Loucy (cell line): Measurements from ENCODE around the gene TMEM238.

ENCODE experiments used
- EZH2phosphoT487 ChIP-seq: fragments of 200-600 bp; IDR thresholded peaks from 2 replicates; pipeline ENCODE4 v1.6.1; 2018; ENCODE audit warnings: antibody characterized with exemption, mild to moderate bottlenecking, moderate library complexity, borderline replicate concordance
- TF ChIP-seq, protein P1 (sequence below): fragments of 200-600 bp; sonication (generic); conservative IDR thresholded peaks from 2 replicates; pipeline ENCODE4 v1.5.1; 2014; ENCODE audit warnings: mild to moderate bottlenecking, antibody characterized with exemption, low read length

DNA sequence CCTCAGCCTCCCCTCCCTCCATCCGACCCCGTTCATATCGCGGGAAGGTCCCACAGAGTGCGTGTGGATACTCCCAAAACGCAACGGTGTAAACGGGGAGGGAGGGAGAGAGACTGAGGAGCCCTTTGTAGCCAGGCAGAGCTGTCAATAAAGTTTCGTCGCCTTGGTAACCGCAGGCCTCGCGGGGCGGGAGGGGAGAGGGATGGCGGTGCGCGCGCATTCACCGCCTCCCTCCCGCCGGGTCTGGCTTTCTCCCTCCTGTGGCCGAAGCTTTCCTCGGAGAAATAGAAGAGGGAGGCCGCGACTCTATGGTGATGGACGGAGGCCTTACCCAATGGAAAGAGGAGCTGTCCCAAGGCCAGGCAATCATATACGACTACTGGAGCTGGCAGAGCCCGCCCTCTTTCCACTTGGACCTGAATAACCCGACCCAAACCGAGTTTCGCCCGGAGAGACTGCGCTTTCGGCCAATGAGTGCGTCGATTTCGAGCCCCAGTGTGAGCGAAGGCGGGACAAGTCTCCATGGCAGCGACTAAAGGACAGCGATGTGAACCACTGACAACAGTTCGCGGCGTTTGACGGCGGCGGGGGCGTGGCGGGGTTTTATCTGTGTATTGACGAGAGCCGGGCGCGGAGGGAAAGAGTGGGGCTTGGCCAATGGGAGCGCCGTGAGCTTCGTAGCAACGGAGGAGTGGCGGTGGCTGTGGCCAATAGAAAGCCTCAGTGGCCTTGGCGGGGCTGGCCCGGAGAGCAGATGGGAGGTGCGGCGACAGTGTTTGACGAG, 44.8 kb downstream of the TMEM238 start, which contains the start of gene KMT5C:
- TF ChIP-seq, protein P1, sequence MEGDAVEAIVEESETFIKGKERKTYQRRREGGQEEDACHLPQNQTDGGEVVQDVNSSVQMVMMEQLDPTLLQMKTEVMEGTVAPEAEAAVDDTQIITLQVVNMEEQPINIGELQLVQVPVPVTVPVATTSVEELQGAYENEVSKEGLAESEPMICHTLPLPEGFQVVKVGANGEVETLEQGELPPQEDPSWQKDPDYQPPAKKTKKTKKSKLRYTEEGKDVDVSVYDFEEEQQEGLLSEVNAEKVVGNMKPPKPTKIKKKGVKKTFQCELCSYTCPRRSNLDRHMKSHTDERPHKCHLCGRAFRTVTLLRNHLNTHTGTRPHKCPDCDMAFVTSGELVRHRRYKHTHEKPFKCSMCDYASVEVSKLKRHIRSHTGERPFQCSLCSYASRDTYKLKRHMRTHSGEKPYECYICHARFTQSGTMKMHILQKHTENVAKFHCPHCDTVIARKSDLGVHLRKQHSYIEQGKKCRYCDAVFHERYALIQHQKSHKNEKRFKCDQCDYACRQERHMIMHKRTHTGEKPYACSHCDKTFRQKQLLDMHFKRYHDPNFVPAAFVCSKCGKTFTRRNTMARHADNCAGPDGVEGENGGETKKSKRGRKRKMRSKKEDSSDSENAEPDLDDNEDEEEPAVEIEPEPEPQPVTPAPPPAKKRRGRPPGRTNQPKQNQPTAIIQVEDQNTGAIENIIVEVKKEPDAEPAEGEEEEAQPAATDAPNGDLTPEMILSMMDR = no peak
- no peak for TF ChIP-seq EZH2phosphoT487
